HEK293T (cell line): Measurements from ENCODE around the gene ABR.

Source experiments
- CTCF ChIA-PET: fragments of 350-600 bp; formaldehyde crosslinking; extraction: SDS; loops from one replicate; lab custom pipeline; 2021; ENCODE audit warnings: antibody characterized with exemption, inconsistent platforms; lab: Yijun Ruan, JAX
- POLR2A ChIA-PET: fragments of 350-600 bp; formaldehyde crosslinking; extraction: SDS; loops from one replicate; lab custom pipeline; 2020; ENCODE audit warnings: antibody characterized with exemption, inconsistent platforms; lab: Yijun Ruan, JAX
- DNase-seq: peaks from one replicate; pipeline ENCODE4 v3.0.0; 2012; ENCODE audit warnings: mixed read lengths; ENCODE audit errors: extremely low spot score
- ARNT ChIP-seq: fragments of 450-650 bp; IDR thresholded peaks from 2 replicates; pipeline ENCODE4 v1.6.1; 2017; ENCODE audit warnings: mild to moderate bottlenecking
- BHLHE40 ChIP-seq: fragments of 450-650 bp; IDR thresholded peaks from 2 replicates; pipeline ENCODE4 v1.6.1; 2016; ENCODE audit warnings: mild to moderate bottlenecking, moderate library complexity, borderline replicate concordance
- CTBP1 ChIP-seq: fragments of 450-650 bp; IDR thresholded peaks from 2 replicates; pipeline ENCODE4 v1.6.1; 2016; ENCODE audit warnings: borderline replicate concordance
- ELF4 ChIP-seq: fragments of 450-650 bp; IDR thresholded peaks from 2 replicates; pipeline ENCODE4 v1.6.1; 2017; ENCODE audit warnings: antibody characterized with exemption
- FOXA1 ChIP-seq: fragments of 450-650 bp; IDR thresholded peaks from 2 replicates; pipeline ENCODE4 v1.6.1; 2016; ENCODE audit warnings: mild to moderate bottlenecking
- FOXK2 ChIP-seq: fragments of 450-650 bp; IDR thresholded peaks from 2 replicates; pipeline ENCODE4 v1.6.1; 2016; ENCODE audit warnings: mild to moderate bottlenecking
- FOXM1 ChIP-seq: fragments of 450-650 bp; IDR thresholded peaks from 2 replicates; pipeline ENCODE4 v1.6.1; 2017; ENCODE audit warnings: mild to moderate bottlenecking, borderline replicate concordance
- HDGF ChIP-seq: fragments of 450-650 bp; IDR thresholded peaks from 2 replicates; pipeline ENCODE4 v1.6.1; 2017; ENCODE audit warnings: antibody characterized with exemption, borderline replicate concordance
- L3MBTL2 ChIP-seq: fragments of 450-650 bp; conservative IDR thresholded peaks from 2 replicates; pipeline ENCODE4 v1.6.1; 2016; ENCODE audit warnings: mild to moderate bottlenecking
- LEF1 ChIP-seq: fragments of 450-650 bp; IDR thresholded peaks from 2 replicates; pipeline ENCODE4 v1.6.1; 2017; ENCODE audit warnings: mild to moderate bottlenecking, borderline replicate concordance
- NFRKB ChIP-seq: fragments of 450-650 bp; IDR thresholded peaks from 2 replicates; pipeline ENCODE4 v1.6.1; 2016; ENCODE audit warnings: mild to moderate bottlenecking, moderate library complexity
- SP1 ChIP-seq: fragments of 450-650 bp; IDR thresholded peaks from 2 replicates; pipeline ENCODE4 v1.6.1; 2017
- SUZ12 ChIP-seq: fragments of 450-650 bp; IDR thresholded peaks from 2 replicates; pipeline ENCODE4 v1.6.1; 2016; ENCODE audit warnings: mild to moderate bottlenecking
- TARDBP ChIP-seq: fragments of 450-650 bp; IDR thresholded peaks from 2 replicates; pipeline ENCODE4 v1.6.1; 2016
- ZNF384 ChIP-seq: fragments of 450-650 bp; IDR thresholded peaks from 2 replicates; pipeline ENCODE4 v1.6.1; 2016
- TF ChIP-seq, protein P1 (sequence below): fragments of 450-650 bp; IDR thresholded peaks from 2 replicates; pipeline ENCODE4 v1.6.1; 2016

ABR gene

DNA sequence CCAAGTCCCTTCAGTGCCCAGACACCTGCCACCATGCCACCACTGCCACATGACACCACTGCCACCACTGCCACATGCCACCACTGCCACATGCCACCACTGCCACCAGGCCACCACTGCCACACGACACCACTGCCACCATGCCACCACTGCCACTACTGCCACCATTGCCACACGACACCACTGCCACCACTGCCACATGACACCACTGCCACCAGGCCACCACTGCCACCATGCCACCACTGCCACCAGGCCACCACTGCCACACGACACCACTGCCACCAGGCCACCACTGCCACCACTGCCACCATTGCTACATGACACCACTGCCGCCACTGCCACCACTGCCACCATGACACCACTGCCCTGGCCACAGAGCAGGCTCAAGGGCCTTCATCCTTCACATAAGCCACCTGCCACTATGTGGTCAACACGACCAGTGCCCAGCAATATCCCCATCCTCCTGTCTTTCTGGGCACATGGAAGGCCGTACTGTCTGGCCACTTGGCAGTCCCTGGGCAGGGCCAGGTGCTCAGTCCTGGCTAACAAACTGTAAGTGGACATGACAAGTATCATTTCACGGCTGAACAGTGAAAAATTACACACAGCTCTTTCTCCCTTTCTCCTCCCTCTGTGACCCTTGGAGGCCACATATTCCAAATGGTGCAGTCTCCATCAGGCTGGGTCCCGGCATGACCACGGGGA, 33.1 kb downstream of the ABR start:
- no peak for TF ChIP-seq LEF1
- no peak for TF ChIP-seq FOXA1
- no peak for TF ChIP-seq BHLHE40
- no peak for TF ChIP-seq CTBP1
- no peak for TF ChIP-seq FOXM1
- TF ChIP-seq ELF4, result no peak
- TF ChIP-seq FOXK2, result no peak
- no peak for TF ChIP-seq TARDBP
- no peak for TF ChIP-seq L3MBTL2
- no peak for TF ChIP-seq NFRKB
- no peak for TF ChIP-seq ZNF384
- TF ChIP-seq SUZ12, result no peak
- TF ChIP-seq SP1, result no peak
- TF ChIP-seq HDGF, result no peak
- DNase-seq, result no peak
- ChIA-PET POLR2A (interaction anchor here (2.0 kb wide), 1 partner anchor 9 kb away, joined by 9 read pairs; no protein-coding TSS in a partner anchor), CTCF (interaction anchor here (1.5 to 4.0 kb wide), 4 partner anchors 8 to 90 kb away, joined by 3 to 27 read pairs (median 12); no protein-coding TSS in a partner anchor)

DNA sequence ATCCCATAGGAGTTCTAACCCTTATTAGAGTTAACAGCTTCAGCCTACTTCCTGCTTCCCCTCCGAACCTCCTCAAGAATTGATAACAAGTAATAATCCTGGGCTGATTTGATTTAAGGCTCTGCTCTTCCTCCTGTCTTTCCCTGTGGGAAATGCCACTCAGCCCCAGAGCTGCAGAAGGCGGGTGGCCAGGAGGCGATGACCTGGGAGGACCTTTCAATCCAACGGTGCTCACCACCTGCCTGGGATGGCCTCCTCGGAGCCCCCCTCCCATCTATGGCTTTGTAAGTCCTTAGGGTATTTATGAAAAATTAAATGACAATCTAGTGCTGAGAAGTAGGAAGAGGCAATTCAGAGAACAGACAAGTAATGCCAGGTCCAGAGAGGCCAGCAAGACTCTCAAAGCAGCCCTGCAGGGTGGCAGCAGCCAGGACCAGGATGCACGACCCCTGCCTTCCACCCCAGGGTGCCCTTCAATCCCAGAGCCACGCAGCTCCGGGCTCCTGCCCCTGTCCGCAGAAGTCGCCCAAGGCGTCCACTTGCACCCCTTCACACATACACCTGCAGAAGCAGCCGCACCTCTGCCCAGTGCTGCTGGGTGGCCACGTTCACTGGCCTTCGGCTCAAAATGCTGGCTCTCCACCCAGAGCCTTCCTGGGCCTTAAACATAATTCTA, 34.3 kb downstream of the ABR start:
- POLR2A ChIA-PET, result no interaction called here
- DNase-seq, result no peak
- CTCF ChIA-PET, result interaction anchor here (3.2 kb wide), 1 partner anchor 87 kb away, joined by 27 read pairs; no protein-coding TSS in a partner anchor
- no peak for TF ChIP-seq FOXK2
- no peak for TF ChIP-seq NFRKB
- no peak for TF ChIP-seq ELF4
- no peak for TF ChIP-seq HDGF
- TF ChIP-seq L3MBTL2, result no peak
- TF ChIP-seq LEF1, result no peak
- TF ChIP-seq ZNF384, result no peak
- no peak for TF ChIP-seq SP1
- no peak for TF ChIP-seq ARNT
- TF ChIP-seq FOXM1, result no peak
- TF ChIP-seq SUZ12, result no peak
- no peak for TF ChIP-seq FOXA1

DNA sequence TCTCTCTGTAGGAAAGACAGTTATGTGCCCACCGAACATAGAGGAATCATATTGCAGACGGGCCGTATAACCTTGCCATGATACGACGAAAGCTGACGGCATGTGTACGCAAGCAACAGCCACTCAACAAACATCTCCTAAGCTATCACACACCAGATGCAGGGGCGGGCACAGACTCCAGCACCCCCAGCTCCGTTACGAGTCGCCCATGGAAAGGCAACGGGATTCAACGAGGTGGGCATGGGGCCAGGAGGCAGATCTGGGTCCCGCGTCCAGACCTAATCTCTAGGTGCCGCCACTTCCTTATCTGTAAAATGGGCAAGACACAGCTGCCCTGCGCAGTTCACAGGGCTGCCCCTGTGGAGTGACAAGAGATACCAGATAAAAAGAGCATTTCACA, 35.6 kb downstream of the ABR start:
- TF ChIP-seq TARDBP, result no peak
- TF ChIP-seq NFRKB, result no peak
- no peak for TF ChIP-seq HDGF
- TF ChIP-seq, protein P1, sequence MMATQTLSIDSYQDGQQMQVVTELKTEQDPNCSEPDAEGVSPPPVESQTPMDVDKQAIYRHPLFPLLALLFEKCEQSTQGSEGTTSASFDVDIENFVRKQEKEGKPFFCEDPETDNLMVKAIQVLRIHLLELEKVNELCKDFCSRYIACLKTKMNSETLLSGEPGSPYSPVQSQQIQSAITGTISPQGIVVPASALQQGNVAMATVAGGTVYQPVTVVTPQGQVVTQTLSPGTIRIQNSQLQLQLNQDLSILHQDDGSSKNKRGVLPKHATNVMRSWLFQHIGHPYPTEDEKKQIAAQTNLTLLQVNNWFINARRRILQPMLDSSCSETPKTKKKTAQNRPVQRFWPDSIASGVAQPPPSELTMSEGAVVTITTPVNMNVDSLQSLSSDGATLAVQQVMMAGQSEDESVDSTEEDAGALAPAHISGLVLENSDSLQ, result no peak
- TF ChIP-seq FOXA1, result no peak
- TF ChIP-seq ZNF384, result no peak
- no peak for TF ChIP-seq LEF1
- TF ChIP-seq FOXK2, result no peak
- no peak for TF ChIP-seq CTBP1
- TF ChIP-seq ELF4, result no peak
- no peak for DNase-seq
- ChIA-PET POLR2A (interaction anchor here (1.5 kb wide), 1 partner anchor 33 kb away, joined by 4 read pairs; no protein-coding TSS in a partner anchor), CTCF (interaction anchor here (1.2 to 1.7 kb wide), 2 partner anchors 43 to 86 kb away, joined by 5 to 6 read pairs; no protein-coding TSS in a partner anchor)

DNA sequence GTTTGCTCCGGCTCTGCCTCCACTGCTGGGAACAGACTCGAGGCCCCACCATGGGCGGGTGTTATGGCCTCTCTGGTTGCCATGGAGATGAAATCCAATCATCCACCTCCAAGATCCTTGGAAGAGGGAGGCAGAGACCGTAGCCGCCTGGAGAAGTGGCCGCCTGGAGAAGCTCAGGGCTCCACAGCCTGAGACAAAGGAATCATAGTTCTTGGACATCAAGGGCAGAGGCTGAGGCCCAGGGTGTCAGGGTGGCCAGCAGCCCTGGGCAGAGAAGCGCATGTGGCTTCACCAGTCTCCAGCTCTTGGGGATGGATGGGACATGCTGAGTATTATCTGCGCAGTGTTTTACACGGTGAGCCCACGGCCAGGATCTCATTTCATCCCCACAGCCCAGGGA, 36.2 kb downstream of the ABR start:
- POLR2A ChIA-PET, result interaction anchor here (1.5 kb wide), 1 partner anchor 33 kb away, joined by 4 read pairs; no protein-coding TSS in a partner anchor
- TF ChIP-seq LEF1 (no peak), FOXM1 (no peak), TARDBP (no peak), ARNT (no peak), L3MBTL2 (no peak), NFRKB (no peak), SUZ12 (no peak)
- TF ChIP-seq, protein P1, result no peak
- CTCF ChIA-PET, result interaction anchor here (1.2 to 1.7 kb wide), 2 partner anchors 44 to 85 kb away, joined by 5 to 6 read pairs; no protein-coding TSS in a partner anchor
- peak; percentile 71 for DNase-seq

DNA sequence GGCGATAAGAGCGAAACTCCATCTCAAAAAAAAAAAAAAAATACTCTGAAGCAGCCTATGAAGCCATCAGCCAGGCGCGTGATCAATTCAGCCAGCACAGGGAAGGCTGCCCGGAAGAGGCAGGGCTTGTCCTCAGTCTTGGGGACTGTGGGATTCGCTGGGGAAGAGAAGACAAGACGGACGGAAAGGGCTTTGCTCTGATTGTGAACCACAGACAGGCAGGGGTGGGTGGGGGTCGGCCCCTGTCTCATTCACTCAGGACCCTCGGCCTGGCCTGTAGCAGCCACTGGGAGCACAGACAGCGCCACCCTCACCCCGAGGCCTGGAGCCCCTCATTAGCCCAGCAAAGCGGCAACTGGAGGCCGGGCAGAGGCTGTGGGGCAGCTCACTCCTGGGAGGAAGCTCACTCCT, 37.2 kb downstream of the ABR start:
- ChIA-PET CTCF (no interaction called here), POLR2A (interaction anchor here (1.5 kb wide), 1 partner anchor 34 kb away, joined by 4 read pairs; no protein-coding TSS in a partner anchor)
- no peak for DNase-seq
- no peak for TF ChIP-seq FOXK2
- TF ChIP-seq SP1, result no peak
- no peak for TF ChIP-seq LEF1
- no peak for TF ChIP-seq CTBP1
- no peak for TF ChIP-seq FOXA1
- TF ChIP-seq FOXM1, result no peak
- no peak for TF ChIP-seq SUZ12
- no peak for TF ChIP-seq HDGF
- no peak for TF ChIP-seq L3MBTL2
- TF ChIP-seq TARDBP, result no peak
- no peak for TF ChIP-seq ZNF384
- TF ChIP-seq, protein P1, result no peak
- TF ChIP-seq ARNT, result no peak
